C4-2B (cell line): ENCODE results near the gene MINDY2.
"Not testable (repeated sequence)": the region's sequence is repeated elsewhere in the genome, so short reads cannot be mapped to it uniquely, and the experiment has no call there.

Experiments used
- CTCF ChIP-seq: fragments of 450-650 bp; conservative IDR thresholded peaks from 2 replicates; pipeline ENCODE4 v1.5.1; 2017; ENCODE audit warnings: mild to moderate bottlenecking
- ZFX ChIP-seq: fragments of 450-650 bp; IDR thresholded peaks from 2 replicates; pipeline ENCODE4 v1.6.1; 2017

GRCh38 chr15:58768601-58769004 lies 2.5 kb upstream of the MINDY2 start:
- not testable (repeated sequence) for TF ChIP-seq CTCF, ZFX
